ENCODE data around the gene CDH22.

CDH22 gene

GRCh38 chr20:46230106-46230491 is 78.2 kb downstream of the CDH22 start:
- H3K4me3 ChIP-seq (ENCODE audit: low read length) = no peak overlapping the region
- no peak for TF ChIP-seq CTCF (conservative IDR thresholded peaks at IDR 0.05; ENCODE audit: low read depth, low read length)
- no peak for DNase-seq (ENCODE audit: low read depth)

GRCh38 chr20:46229478-46230105 is 78.7 kb downstream of the CDH22 start:
- no peak for DNase-seq (ENCODE audit: low read depth)
- H3K4me3 ChIP-seq (ENCODE audit: low read length) = no peak overlapping the region
- no peak for TF ChIP-seq CTCF (conservative IDR thresholded peaks at IDR 0.05; ENCODE audit: low read depth, low read length)

DNA sequence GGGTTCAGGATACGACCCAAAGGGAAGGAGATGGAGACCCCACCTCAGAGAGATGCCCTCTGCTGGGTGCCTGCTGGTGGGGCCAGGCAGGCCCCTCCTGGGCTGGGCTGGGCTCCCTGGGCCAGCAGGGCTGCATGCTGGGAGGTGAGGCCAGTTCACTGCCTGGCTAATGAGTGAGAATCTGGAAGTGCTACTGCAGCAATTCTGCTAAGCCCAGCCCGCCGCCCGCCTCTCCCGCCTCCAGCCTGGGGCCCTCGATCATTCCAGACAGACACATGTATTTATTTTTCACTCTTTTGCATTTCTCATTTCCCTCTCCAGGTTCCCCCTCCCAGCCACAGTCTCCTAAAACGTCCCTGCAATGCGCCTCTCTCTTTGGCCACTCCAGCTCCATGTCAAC is 79.6 kb downstream of the CDH22 start:
- no peak for DNase-seq (ENCODE audit: low read depth)
- H3K4me3 ChIP-seq (ENCODE audit: low read length) = no peak overlapping the region
- TF ChIP-seq CTCF (conservative IDR thresholded peaks at IDR 0.05; ENCODE audit: low read depth, low read length) = no peak

DNA sequence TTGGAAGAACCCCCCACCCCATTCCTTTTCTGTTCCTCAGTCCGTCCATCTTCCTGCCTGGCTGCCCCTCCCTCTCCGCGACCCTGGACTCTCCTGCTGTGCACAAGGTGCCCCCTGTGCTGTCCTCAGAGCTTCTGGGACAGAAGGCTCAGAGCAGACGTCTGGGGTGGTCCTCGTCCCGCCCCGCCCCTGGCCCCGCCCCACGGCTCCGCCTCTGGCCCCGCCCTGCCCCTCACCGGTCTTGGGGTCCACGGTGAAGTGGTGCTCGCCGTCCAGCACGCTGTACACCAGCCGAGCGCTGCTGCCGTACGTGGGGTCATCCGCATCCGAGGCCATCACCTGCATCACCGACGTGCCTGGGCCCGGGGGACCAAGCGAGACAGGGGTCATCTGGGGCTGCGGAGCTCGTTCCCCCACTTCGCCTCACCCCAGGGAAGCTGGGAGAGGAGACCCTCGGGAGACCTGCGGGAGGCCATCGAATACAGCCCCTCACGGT is 81.0 kb downstream of the CDH22 start:
- no peak overlapping the region for H3K4me3 ChIP-seq (ENCODE audit: low read length)
- TF ChIP-seq CTCF (conservative IDR thresholded peaks at IDR 0.05; ENCODE audit: low read depth, low read length) = no peak
- no peak for DNase-seq (ENCODE audit: low read depth)

- TF ChIP-seq CTCF (conservative IDR thresholded peaks at IDR 0.05; ENCODE audit: low read depth, low read length) = no peak
- H3K4me3 ChIP-seq (ENCODE audit: low read length) = no peak overlapping the region
- DNase-seq (ENCODE audit: low read depth) = no peak
Observed at GRCh38 chr20:46226602-46227001, 81.7 kb downstream of the CDH22 start.

- DNase-seq (ENCODE audit: low read depth) = no peak
- TF ChIP-seq CTCF (conservative IDR thresholded peaks at IDR 0.05; ENCODE audit: low read depth, low read length) = no peak
- no peak overlapping the region for H3K4me3 ChIP-seq (ENCODE audit: low read length)
Observed at GRCh38 chr20:46222521-46223007, 85.7 kb downstream of the CDH22 start.

DNA sequence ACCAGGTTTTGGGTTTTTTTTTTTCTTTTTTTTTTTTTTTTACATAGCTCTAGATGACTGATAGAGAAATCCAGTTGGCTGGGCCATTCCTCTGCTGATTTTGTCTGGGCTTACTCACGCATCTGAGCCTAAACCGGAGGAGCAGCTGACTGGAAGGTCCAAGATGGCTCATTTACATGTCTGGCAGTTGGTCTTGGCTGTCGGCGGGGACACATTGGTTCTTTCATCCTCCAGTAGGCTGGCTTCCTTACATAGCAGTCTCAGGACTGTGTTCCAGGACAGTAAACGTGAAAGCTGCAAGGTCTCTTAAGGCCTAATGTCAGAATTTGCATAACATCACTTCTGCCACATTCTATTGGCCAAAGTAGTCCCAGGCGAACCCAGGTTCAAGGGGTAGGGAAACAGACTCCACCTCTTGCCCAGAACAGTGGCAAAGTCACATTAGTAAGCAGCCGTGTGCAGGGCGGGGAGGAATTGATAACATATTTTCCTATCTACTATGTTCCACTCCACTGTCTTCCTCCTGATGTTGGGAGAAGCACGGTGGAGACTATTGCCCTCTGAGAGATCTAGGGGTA is 87.0 kb downstream of the CDH22 start:
- no peak overlapping the region for H3K4me3 ChIP-seq (ENCODE audit: low read length)
- TF ChIP-seq CTCF (conservative IDR thresholded peaks at IDR 0.05; ENCODE audit: low read depth, low read length) = no peak
- no peak for DNase-seq (ENCODE audit: low read depth)
